Adrenal gland (tissue), 5 donors: ENCODE results near the gene APBA2.

Experiments
- POLR2A ChIP-seq, 2 donors: fragments of 450-650 bp; IDR thresholded peaks; one replicate each; pipeline ENCODE4 v1.6.1; 2017; ENCODE audit warnings: antibody characterized with exemption in 2 of 2, mild to moderate bottlenecking in 2 of 2, moderate library complexity in 1 of 2
- TF ChIP-seq, protein P1 (sequence below), 6 experiments: fragments of 450-650 bp in 4 of 6; fragments of 200-600 bp in 2 of 6; sonication (generic) in 1 of 6; IDR thresholded peaks; 1 replicate in 5 of 6; 2 replicates in 1 of 6; pipeline versions ENCODE4 v1.5.1 to v1.8.0; 2016 to 2021; ENCODE audit warnings: antibody characterized with exemption in 6 of 6, mild to moderate bottlenecking in 2 of 6, moderate library complexity in 1 of 6
- donor health status: DM: no; HTN: no; CAD: no.

DNA sequence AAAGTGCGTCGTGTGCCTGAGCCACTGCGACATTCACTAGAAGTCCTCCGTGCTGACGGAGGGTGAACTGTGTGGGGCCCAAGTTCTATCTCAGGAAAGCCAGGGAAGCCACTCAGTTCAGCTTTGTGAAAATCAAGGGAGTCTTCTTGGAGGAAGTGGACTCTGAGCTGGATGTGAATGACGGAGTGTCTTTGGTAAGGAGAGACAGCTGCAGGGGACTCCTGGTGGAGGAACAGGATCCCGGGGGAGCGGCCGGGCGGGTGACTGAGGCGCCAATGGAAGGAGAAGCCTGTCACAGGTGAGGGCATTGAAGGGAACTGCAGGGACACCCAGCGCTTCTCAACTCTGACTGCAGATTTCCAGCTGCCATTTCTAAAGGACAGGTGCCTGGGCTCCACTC lies 75.6 kb downstream of the APBA2 start:
- TF ChIP-seq, protein P1, sequence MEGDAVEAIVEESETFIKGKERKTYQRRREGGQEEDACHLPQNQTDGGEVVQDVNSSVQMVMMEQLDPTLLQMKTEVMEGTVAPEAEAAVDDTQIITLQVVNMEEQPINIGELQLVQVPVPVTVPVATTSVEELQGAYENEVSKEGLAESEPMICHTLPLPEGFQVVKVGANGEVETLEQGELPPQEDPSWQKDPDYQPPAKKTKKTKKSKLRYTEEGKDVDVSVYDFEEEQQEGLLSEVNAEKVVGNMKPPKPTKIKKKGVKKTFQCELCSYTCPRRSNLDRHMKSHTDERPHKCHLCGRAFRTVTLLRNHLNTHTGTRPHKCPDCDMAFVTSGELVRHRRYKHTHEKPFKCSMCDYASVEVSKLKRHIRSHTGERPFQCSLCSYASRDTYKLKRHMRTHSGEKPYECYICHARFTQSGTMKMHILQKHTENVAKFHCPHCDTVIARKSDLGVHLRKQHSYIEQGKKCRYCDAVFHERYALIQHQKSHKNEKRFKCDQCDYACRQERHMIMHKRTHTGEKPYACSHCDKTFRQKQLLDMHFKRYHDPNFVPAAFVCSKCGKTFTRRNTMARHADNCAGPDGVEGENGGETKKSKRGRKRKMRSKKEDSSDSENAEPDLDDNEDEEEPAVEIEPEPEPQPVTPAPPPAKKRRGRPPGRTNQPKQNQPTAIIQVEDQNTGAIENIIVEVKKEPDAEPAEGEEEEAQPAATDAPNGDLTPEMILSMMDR (IDR thresholded peaks at IDR 0.05) = no peak
- no peak for TF ChIP-seq POLR2A (IDR thresholded peaks at IDR 0.05)
